Heart left ventricle (tissue), 13 donors: ENCODE measurements around the gene TRRAP.

Experiments used
- POLR2A ChIP-seq, 2 donors: fragments of 450-650 bp; IDR thresholded peaks; one replicate each; pipeline ENCODE4 v1.6.1; 2017; ENCODE audit warnings: antibody characterized with exemption in 2 of 2, mild to moderate bottlenecking in 2 of 2, moderate library complexity in 2 of 2
- TF ChIP-seq, protein P1 (sequence below), 12 donors: fragments of 200-600 bp; sonication (generic) in 4 of 12; IDR thresholded peaks; one replicate each; pipeline versions ENCODE4 v1.5.0 to v1.8.0; 2018 to 2022; ENCODE audit warnings: antibody characterized with exemption in 12 of 12, mild to moderate bottlenecking in 5 of 12
- donor health status: ischemic (EF 13 %, LVEDD 7.1; RV severe dilation, severe dysfunction).
- donor health status: DM: no; HTN: yes; CAD: no.
- donor health status: DM: no; HTN: no; CAD: no.
- donor health status: ischemic (EF 25% LVEDD 6.9; RV normal size, moderate dysfunction).
- donor health status: ischemic (EF 25% LVEDD 5.7; RV mildly dilated, moderate dysfunction).
- donor health status: ischemic (EF 35%, LVEDD 5.7; RV mildly dilated, moderate dysfunction).
- donor health status: nonischemic (EF 11% LVEDD 7.7; RV severe dilation, severe dysfunction).
- donor health status: DM: yes; HTN: yes; CAD: no.
- donor health status: PGD.
- donor health status: ischemic (EF 29% LVEDD 5.4; RV normal size, mild dysfunction).
- donor health status: nonischemic (EF 23%, LVEDD 6.1; RV moderate dilation, normal function).

DNA sequence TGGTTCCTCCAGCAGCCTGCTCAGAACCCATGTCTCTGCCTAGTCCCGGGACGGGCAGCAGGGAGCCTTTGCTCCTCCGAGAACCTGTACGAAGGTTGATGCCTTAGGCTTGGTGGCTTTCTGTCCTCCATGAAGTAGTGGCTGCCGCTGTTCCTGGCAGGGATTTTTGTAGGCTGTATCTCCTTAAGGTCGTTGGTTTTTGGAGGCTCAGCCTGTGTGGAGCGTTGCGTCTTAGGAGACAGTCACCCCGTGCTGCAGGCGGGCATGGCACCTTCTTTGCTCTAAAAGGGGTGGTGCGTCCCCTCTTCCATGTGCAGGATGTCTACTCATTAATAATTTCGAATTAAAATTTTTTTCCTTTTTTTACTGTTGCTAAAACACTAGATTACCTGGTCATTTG is 92.5 kb downstream of the TRRAP start:
- TF ChIP-seq POLR2A (IDR thresholded peaks at IDR 0.05), result no peak
- TF ChIP-seq, protein P1, sequence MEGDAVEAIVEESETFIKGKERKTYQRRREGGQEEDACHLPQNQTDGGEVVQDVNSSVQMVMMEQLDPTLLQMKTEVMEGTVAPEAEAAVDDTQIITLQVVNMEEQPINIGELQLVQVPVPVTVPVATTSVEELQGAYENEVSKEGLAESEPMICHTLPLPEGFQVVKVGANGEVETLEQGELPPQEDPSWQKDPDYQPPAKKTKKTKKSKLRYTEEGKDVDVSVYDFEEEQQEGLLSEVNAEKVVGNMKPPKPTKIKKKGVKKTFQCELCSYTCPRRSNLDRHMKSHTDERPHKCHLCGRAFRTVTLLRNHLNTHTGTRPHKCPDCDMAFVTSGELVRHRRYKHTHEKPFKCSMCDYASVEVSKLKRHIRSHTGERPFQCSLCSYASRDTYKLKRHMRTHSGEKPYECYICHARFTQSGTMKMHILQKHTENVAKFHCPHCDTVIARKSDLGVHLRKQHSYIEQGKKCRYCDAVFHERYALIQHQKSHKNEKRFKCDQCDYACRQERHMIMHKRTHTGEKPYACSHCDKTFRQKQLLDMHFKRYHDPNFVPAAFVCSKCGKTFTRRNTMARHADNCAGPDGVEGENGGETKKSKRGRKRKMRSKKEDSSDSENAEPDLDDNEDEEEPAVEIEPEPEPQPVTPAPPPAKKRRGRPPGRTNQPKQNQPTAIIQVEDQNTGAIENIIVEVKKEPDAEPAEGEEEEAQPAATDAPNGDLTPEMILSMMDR (IDR thresholded peaks at IDR 0.05), result no peak
